HL-60 (cell line): Measurements from ENCODE around the gene MIR17HG.

ENCODE experiments used
- CTCF ChIP-seq: IDR thresholded peaks from one replicate; pipeline ENCODE4 v1.5.1; 2011; ENCODE audit warnings: low read length, control low read depth, inconsistent platforms; ENCODE audit not compliant: insufficient read depth
- POLR2AphosphoS5 ChIP-seq: IDR thresholded peaks from 2 replicates; pipeline ENCODE4 v1.6.1; 2012; ENCODE audit warnings: low read depth
- REST ChIP-seq: IDR thresholded peaks from 2 replicates; pipeline ENCODE4 v1.6.1; 2012; ENCODE audit warnings: low read depth; ENCODE audit not compliant: insufficient replicate concordance
- SPI1 ChIP-seq: IDR thresholded peaks from 2 replicates; pipeline ENCODE4 v1.6.1; 2012; ENCODE audit warnings: low read depth, mild to moderate bottlenecking, borderline replicate concordance

GRCh38 chr13:91331047-91331915, 16.2 kb upstream of the MIR17HG start:
- TF ChIP-seq CTCF: no peak
- no peak for TF ChIP-seq POLR2AphosphoS5
- no peak for TF ChIP-seq SPI1
- TF ChIP-seq REST: no peak
